ENCODE measurements around the gene IFI35.

- TF ChIP-seq POLR2A (IDR thresholded peaks at IDR 0.05) (no peak), CTCF (IDR thresholded peaks at IDR 0.05) (no peak)
Measured at GRCh38 chr17:43018932-43019331, 12.3 kb downstream of the IFI35 start.
